ENCODE results near the gene ANXA11. TPM values are rescaled to one million over a fixed set of nuclear protein-coding genes. Genes with fewer than 3 reads are reported as not detected.

Gene ANXA11
- total and polyA plus RNA-seq, 2 of the 8 experiments (the other 6 are each of a cell fraction or from before 2014, with no cell fraction given), result 40.5 to 84.9 TPM

DNA sequence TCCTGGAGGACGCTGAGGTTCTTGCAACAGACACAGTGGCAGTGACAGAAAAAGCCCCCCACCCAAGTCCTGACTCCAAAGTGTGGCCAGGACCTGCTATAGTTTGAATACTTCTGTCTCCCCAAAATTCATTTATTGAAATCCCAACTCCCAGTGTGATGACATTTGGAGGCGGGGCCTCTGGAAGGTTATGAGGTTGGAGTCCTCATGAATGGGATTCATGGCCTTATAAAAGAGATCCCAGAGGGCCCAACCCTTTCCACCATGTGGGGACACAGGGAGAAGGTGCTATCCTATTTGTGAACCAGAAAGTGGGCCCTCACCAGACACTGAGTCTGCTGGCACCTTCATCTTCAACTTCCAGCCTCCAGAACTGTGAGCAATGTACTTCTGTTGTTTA is 18.3 kb downstream of the ANXA11 start:
- FAIRE-seq (no peak), DNase-seq (ENCODE audit: low read depth in 1 of 2, low spot score in 2 of 2) (no peak)
- no peak overlapping the region for H3K56ac ChIP-seq (replicated peaks; ENCODE audit: insufficient read length, low read depth, low read length)
- peaks cover 0 to 34% of the 10 kb centered on the region in 2 experiments; a peak in 2 of 4 replicates for H3K79me2 ChIP-seq (ENCODE audit: control insufficient read depth in 1 of 2, insufficient read depth in 2 of 2, low read length in 2 of 2)
- H3K4me3 ChIP-seq (ENCODE audit: extremely low read depth in 1 of 4, insufficient read depth in 2 of 4, low read depth in 3 of 4, low read length in 4 of 4), result no peak overlapping the region
- H4K5ac ChIP-seq (ENCODE audit: insufficient read length, low read depth, low read length), result no peak overlapping the region
- no peak overlapping the region for H2BK5ac ChIP-seq (ENCODE audit: low read depth, low read length)
- no peak overlapping the region for H3K27ac ChIP-seq (ENCODE audit: low read depth, low read length)
- WGBS, 2 experiments (ENCODE audit: extremely low coverage in 1 of 2, insufficient coverage in 1 of 2, insufficient read length in 1 of 2, insufficient replicate concordance in 2 of 2, low coverage in 1 of 2, low lambda C conversion rate in 2 of 2, missing lambda C conversion rate in 1 of 2), result 73% methylated on average over 2 of the region's 2 CpGs; no CpG with 5 or more reads in 1 of the 2 experiments
- peaks cover 4 to 10% of the 10 kb centered on the region in 2 experiments for H4K20me1 ChIP-seq (replicated peaks in 1 of 2; ENCODE audit: control insufficient read depth in 1 of 2, insufficient read depth in 2 of 2, low read length in 2 of 2)
- no peak overlapping the region for H3K9ac ChIP-seq (replicated peaks in 1 of 4; ENCODE audit: extremely low read depth in 1 of 4, low read depth in 3 of 4, low read length in 3 of 4)
- no peaks in the 10 kb centered on the region for H3K27me3 ChIP-seq (replicated peaks in 1 of 4; ENCODE audit: control insufficient read depth in 3 of 4, extremely low read depth in 1 of 4, insufficient read depth in 3 of 4, low read length in 3 of 4)
- H4K91ac ChIP-seq (replicated peaks; ENCODE audit: insufficient read length, low read length), result no peak overlapping the region
- no peak overlapping the region for H2AK5ac ChIP-seq (ENCODE audit: low read depth, low read length)
- no peaks in the 10 kb centered on the region for H3K9me3 ChIP-seq (ENCODE audit: insufficient read depth in 2 of 2, low read depth in 1 of 2, low read length in 1 of 2)
- no peak for TF ChIP-seq EZH2 (IDR thresholded peaks at IDR 0.05; ENCODE audit: low read depth, low read length, severe bottlenecking)
- no peak for TF ChIP-seq ASH2L (IDR thresholded peaks at IDR 0.05; ENCODE audit: low read length)
- TF ChIP-seq NRF1 (IDR thresholded peaks at IDR 0.05; ENCODE audit: low read depth, low read length), result no peak
- no peak for TF ChIP-seq SP1 (IDR thresholded peaks at IDR 0.05; ENCODE audit: low read depth, low read length)
- no peak for TF ChIP-seq FOSL1 (IDR thresholded peaks at IDR 0.05; ENCODE audit: insufficient read depth, low read depth, low read length)
- TF ChIP-seq, protein P1, sequence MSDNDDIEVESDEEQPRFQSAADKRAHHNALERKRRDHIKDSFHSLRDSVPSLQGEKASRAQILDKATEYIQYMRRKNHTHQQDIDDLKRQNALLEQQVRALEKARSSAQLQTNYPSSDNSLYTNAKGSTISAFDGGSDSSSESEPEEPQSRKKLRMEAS (IDR thresholded peaks at IDR 0.05), result no peak
- TF ChIP-seq RFX5 (IDR thresholded peaks at IDR 0.05; ENCODE audit: borderline replicate concordance, low read depth, low read length), result no peak
- TF ChIP-seq JUND (IDR thresholded peaks at IDR 0.05; ENCODE audit: low read length), result no peak
- no peak for TF ChIP-seq ZNF274 (IDR thresholded peaks at IDR 0.05; ENCODE audit: borderline replicate concordance, extremely low read depth, low read length)
- TF ChIP-seq, protein P2, sequence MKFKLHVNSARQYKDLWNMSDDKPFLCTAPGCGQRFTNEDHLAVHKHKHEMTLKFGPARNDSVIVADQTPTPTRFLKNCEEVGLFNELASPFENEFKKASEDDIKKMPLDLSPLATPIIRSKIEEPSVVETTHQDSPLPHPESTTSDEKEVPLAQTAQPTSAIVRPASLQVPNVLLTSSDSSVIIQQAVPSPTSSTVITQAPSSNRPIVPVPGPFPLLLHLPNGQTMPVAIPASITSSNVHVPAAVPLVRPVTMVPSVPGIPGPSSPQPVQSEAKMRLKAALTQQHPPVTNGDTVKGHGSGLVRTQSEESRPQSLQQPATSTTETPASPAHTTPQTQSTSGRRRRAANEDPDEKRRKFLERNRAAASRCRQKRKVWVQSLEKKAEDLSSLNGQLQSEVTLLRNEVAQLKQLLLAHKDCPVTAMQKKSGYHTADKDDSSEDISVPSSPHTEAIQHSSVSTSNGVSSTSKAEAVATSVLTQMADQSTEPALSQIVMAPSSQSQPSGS (IDR thresholded peaks at IDR 0.05; ENCODE audit: low read length), result no peak
- no peak overlapping the region for H3K23ac ChIP-seq (ENCODE audit: insufficient read length)
- no peak overlapping the region for H2AFZ ChIP-seq (ENCODE audit: low read length)
- no peak overlapping the region for H2BK20ac ChIP-seq (ENCODE audit: low read length)
- H3K23me2 ChIP-seq (ENCODE audit: low read depth, low read length), result no peaks in the 10 kb centered on the region
- no peak overlapping the region for H3K14ac ChIP-seq (ENCODE audit: insufficient read length)
- H2BK15ac ChIP-seq (ENCODE audit: low read length), result no peak overlapping the region
- H3K79me1 ChIP-seq (ENCODE audit: low read depth, low read length), result peaks cover 2% of the 10 kb centered on the region
- peaks cover 0 to 4% (median 2%) of the 10 kb centered on the region in 4 experiments; a peak in 3 of 7 replicates for H3K4me1 ChIP-seq (replicated peaks in 1 of 4; ENCODE audit: control insufficient read depth in 3 of 4, insufficient read depth in 4 of 4, low read length in 3 of 4)
- no peak overlapping the region for H4K8ac ChIP-seq (ENCODE audit: extremely low read depth, insufficient read depth, low read length)
- no peak overlapping the region for H3K4me2 ChIP-seq (ENCODE audit: insufficient read depth in 1 of 2, low read depth in 2 of 2, low read length in 2 of 2)
- POLR2A ChIA-PET (ENCODE audit: partially characterized antibody), result interaction anchor here (1.1 kb wide), 1 partner anchor 14 kb away, joined by 4 read pairs; no protein-coding TSS in a partner anchor
- H2BK12ac ChIP-seq (ENCODE audit: low read depth, low read length), result no peak overlapping the region
- CTCF ChIA-PET (ENCODE audit: partially characterized antibody), result interaction anchor here (1.0 to 1.8 kb wide), 4 partner anchors 16 to 35 kb away, joined by 3 to 7 read pairs (median 6); no protein-coding TSS in a partner anchor
- H3K18ac ChIP-seq (ENCODE audit: extremely low read depth, low read length), result no peak overlapping the region
- H3K4ac ChIP-seq (replicated peaks; ENCODE audit: insufficient read length, low read depth, low read length), result no peak overlapping the region
- no peaks in the 10 kb centered on the region for H3K36me3 ChIP-seq (ENCODE audit: control insufficient read depth in 2 of 4, insufficient read depth in 4 of 4, low read length in 3 of 4)
- H2BK120ac ChIP-seq (replicated peaks; ENCODE audit: low read depth, low read length), result no peak overlapping the region
